HG02678 (cell line): ENCODE measurements around the gene BCAR3.
"Not testable (repeated sequence)": the region's sequence is repeated elsewhere in the genome, so short reads cannot be mapped to it uniquely, and the experiment has no call there.

Experiments used
- ATAC-seq: cut with Tn5 transposase; IDR thresholded peaks from one replicate; pipeline ENCODE4 v1.9.1; 2021; ENCODE audit warnings: mild to moderate bottlenecking, moderate library complexity; ENCODE audit not compliant: unreplicated experiment

BCAR3 gene

GRCh38 chr1:93556291-93556690 lies 125.3 kb downstream of the BCAR3 start:
- ATAC-seq: no peak

GRCh38 chr1:93554883-93555872 lies 126.5 kb downstream of the BCAR3 start:
- ATAC-seq: no peak

GRCh38 chr1:93553886-93554490 lies 127.6 kb downstream of the BCAR3 start:
- ATAC-seq: not testable (repeated sequence)

DNA sequence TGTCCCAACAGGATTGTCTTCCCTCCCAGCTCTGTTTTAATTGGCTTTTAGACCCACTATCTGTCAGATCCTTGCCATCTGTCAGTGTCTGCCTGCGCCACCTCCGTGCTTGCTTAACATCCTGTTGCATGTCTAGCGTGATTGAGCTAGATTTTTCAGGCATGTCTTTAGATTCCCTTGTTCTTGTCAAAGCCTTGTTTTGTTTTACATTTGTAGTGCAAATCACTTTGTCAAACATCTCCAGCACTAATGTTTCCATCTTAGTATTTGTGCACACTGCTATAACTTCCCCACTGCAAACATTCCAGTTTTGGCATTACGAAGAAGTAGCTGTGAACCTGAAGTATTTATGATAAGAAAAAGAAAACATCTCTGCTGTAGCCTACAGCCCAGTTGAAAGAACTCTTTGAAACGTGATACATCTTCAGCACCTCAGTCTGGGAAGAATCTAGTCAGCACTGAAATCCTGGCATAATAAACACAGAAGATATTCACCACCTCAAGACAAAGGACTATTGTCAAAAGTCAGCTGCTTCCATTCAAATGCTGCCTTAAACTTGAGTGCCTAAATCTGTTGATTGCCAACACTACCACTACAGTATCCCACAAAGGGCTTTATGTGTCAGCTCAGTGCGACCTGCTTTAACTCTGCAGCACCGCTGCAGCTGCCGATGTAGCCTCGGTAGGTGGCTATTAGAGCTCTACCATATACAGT lies 128.7 kb downstream of the BCAR3 start:
- no peak for ATAC-seq

- no peak for ATAC-seq
Observed at GRCh38 chr1:93549811-93550210, 131.8 kb downstream of the BCAR3 start.

GRCh38 chr1:93549131-93549530 lies 132.5 kb downstream of the BCAR3 start:
- no peak for ATAC-seq

DNA sequence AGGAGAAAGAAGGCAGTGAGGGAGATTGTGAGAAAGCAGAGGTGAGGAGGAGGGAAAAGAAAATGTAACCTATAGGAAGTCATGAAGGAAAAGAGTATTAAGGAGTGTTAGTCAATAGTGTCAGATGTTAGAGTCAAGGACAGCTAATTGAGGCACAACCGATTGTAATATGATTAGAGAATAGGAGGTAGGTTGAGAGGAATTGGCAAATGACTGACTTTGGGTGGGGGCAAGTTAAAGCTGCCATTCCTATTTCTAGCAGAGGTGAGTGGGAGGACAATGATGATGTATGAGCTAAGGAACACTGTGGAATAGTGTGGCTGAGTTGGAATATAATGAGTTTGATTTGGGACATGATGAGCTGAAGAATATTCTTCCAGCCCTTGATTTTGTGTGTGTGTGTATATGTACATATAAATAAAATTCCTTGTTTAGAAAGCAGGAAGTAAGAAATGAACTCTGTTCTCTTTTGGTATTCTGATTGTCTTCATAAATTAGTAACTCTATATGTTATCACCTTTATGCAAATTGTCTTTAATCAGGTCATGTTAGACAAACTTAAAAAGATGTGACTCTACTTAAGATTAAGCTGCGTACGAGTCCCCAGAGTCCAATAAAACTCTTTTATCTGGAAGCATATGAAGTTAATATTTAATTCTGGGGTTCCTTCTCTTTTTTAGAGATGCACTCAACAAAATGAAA lies 135.3 kb downstream of the BCAR3 start:
- ATAC-seq: no peak

DNA sequence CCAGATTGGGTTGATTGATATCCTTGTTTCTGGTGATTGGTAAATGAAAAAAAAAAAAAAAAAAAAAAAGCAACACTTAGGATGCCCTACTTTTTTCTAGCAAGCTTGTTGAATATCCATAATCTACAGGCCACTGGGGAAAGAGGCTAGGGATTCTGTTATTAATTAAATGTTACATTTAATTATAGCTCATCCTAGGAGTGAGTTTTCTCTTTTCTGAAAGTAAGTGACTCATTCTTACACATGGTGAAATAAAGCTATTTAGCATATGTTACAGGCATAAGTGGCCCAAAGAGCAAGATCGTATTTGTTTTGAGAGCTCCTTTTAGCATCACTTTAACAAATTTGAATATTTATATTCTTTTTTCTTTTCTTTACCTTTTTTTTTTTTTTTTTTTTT lies 139.2 kb downstream of the BCAR3 start:
- ATAC-seq: no peak

GRCh38 chr1:93541045-93541444 lies 140.6 kb downstream of the BCAR3 start:
- no peak for ATAC-seq

DNA sequence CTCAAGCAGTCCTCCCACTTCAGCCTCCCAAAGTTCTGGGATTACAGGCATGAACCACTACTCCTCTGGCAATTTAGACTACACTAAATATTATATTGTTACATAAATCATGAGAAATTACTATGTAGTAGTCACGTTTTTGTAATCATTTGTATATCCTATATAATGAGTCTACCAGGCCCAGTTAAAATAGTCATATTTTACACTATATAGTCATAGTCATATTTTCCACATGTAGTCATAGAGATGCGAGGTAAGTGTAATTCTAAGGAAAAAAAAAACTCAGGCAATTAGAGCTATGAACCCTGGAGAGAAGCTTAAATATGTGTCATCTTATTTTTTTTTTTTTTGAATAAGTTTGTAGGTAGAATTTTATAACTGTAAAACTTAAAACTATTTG lies 143.7 kb downstream of the BCAR3 start:
- ATAC-seq: no peak

DNA sequence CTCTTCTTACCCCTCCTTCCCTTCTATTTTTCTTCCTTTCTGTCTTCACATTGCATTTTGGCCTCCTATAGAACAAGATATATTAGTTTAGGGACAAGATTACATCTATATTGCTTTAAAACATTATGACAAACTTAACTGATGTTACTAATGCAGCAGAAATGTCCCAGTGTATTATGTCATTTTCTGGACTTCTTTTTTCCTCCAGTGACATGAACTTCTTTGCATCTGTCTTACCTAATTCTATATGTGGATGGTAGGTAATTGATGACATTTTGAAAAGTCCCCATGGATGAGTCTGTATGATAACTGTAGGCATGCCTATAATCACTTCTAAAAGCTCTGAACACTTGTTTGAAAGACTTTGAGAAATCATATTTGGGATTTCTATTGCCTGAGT lies 144.2 kb downstream of the BCAR3 start:
- ATAC-seq: no peak

DNA sequence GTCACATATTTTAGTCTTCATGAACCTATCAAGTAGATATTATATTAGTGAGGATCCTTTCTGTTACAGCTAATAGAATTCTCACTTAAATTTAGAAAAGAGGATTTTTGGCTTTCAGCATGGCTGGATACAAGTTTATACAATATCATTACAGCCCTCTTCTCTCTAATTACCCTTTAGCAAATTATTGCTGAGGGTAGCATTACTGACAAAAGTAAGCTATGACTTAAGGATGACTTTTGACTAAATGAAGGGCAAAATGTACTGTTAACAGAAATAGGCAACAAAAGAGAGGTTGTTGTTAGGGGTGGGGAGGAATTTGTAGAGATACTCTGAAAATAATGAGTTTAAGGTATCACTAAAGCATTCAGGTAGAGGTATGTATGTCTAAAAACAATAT lies 148.0 kb downstream of the BCAR3 start:
- no peak for ATAC-seq

DNA sequence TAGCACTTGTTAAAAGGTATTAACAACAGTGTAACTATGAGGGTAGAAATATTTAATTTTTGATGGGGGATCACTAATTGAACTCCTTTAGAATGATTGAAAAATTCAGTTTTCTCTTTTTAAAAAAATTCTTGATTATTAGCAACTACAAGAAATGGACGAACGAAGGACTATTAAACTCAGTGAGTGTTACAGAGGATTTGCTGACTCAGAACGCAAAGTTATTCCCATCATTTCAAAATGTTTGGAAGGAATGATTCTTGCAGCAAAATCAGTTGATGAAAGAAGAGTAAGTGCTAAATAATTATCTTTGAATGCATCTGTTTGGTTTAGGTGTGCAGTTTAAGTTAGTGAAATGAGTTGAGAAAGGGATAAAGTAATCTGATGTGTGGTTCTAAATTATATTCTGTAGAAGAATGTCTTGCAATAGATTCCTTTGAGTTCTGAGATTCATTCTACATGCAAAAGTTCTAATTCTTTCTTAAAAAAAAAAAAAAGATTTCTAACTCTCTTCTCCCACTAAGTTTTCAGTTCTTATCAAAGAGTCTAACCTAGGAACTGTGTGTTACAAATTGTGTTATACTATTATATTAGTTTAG lies 148.8 kb downstream of the BCAR3 start:
- no peak for ATAC-seq

- ATAC-seq: no peak
Observed at GRCh38 chr1:93531193-93531592, 150.4 kb downstream of the BCAR3 start.

DNA sequence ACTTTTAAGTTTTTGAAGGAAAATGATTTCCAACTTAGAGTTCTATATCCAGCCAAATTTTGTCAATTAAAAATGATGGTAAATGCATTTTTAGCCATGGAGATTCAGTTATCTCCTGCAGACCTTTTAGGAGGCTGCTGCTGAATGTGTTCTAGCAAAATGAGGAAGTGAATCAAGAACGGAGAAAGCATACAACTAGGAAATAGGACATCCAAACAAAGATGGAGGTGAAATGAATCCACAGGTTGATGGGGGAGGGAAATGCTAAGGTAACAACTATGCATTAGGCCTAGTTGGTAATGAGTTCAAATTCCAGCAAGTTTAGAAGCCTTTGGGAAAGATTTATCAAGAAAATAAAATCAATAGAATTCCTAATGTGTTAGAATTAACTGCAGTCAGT lies 153.2 kb downstream of the BCAR3 start:
- ATAC-seq: no peak

GRCh38 chr1:93526431-93526830 lies 155.2 kb downstream of the BCAR3 start:
- no peak for ATAC-seq

DNA sequence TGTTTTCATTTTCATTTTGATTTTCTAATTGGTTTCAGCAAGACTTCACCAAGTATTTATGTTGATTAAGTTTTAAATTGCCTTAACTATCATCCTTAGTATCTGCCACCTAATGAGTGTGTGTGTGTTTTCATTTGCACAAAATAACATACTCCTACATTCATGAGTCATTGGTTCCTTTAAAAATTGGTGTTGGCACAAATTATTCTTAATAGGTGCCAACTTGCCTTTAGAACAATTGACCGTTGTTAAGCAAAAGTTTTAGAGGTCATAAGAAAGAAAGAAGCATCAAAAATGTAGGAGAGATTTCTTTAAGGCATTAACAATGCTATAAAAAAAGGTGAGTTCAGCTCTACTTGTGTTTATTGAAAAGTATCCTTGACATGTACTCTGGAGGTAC lies 156.2 kb downstream of the BCAR3 start:
- ATAC-seq: no peak

- ATAC-seq: no peak
Observed at GRCh38 chr1:93522721-93523120, 158.9 kb downstream of the BCAR3 start.

DNA sequence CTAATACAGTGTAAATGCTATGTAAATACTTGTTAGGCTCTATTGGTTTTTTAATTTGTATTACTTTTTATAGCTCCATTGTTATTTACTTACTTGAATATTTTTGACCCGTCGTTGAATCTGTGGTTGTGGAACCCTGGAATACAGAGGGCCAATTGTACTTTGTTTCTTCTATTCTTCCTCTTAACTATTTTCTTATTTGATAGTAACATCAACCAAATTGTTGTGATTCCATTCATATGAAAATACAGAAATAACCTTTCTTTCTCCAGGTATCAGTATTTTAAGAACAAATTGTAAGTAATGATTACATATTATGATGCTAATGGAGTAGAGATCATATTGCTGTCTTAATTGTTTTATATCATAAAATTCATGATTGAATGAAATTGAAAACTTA lies 160.0 kb downstream of the BCAR3 start:
- ATAC-seq: no peak

- ATAC-seq: no peak
Observed at GRCh38 chr1:93519199-93519829, 162.3 kb downstream of the BCAR3 start.
